ENCODE results near the gene P4HA3.

Gene P4HA3

DNA sequence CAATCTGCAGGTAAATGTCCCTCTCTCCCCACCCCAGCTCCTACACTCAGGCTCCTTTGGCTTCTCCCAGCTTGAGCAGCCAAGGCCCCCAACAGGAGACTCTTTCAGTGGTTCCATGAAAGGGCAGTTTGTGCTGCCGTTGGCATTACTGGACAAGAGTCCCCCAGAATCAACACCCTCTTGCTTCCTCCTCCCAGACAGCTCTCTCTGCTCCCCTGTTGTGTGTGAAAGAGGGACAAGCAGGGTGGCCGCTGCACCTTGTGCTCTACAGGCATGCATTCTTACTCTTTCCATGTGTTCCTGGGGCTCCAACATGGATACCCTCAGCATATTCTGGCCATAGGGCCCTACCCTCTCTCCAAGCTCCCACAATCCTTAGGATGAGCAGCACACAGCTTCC, 48.7 kb downstream of the P4HA3 start:
- no peak for DNase-seq

DNA sequence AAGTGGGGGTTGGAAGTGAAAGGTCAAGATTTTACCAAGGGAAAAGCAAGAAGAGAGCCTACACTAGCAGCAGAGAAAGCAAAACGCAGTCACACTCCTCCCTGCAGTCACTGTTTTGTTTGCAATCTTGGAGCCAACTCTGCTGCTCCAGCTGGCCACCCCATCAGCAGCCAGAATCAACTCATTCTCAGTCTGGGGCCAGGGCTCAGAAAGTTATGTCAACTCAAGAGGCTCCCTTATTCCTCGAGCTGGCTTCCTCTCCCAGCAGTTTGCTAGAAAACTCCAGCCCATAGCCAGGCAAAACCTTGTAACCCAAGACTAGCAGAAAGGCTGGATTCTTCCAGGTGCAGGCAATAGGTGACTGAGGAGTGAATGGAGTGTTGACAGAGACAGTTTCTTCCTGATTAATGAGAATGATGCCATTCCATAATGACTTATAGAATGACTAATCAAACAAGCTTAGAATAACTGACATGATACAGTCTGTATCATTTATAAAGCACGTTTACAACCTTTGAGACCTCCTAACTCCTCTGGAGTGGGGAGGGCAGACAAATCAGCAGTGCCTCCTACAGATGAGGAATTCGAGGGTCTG, 53.4 kb downstream of the P4HA3 start:
- peak; percentile 89 for DNase-seq

DNA sequence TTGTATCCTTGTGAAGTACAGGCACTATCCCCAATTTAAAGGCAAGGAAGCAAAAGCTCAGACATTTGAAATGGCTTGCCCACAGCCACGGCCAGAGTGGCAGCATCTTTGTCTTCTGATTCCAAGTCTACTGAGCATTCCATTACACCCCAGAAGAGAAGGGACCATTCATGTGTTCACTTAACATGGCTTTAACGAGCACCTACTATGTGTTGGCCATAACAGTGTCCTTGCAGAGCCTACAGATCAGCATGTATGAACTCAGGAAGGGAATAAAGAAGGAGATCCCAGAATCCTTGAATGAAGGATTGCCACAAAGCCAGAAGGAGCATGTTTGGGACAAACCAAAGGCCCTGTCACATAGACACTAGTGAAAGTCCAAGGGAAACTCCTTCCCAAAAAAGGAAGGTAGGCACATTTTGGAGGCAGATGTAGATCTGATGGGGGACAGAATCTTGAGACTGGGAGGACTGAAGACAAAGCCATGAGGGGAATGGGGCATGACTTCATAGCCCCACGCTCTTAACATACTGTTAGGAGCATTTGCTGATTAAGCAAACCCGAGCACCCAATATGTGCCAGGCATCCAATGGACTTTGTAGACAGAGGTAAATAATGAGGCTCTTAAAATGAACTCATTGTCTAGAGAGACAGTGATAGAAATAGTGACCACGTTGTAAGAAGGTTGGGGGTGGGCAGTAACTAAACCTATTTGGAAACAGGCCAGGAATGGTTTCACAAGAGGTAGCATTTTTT, 54.9 kb downstream of the P4HA3 start:
- DNase-seq, result no peak

DNA sequence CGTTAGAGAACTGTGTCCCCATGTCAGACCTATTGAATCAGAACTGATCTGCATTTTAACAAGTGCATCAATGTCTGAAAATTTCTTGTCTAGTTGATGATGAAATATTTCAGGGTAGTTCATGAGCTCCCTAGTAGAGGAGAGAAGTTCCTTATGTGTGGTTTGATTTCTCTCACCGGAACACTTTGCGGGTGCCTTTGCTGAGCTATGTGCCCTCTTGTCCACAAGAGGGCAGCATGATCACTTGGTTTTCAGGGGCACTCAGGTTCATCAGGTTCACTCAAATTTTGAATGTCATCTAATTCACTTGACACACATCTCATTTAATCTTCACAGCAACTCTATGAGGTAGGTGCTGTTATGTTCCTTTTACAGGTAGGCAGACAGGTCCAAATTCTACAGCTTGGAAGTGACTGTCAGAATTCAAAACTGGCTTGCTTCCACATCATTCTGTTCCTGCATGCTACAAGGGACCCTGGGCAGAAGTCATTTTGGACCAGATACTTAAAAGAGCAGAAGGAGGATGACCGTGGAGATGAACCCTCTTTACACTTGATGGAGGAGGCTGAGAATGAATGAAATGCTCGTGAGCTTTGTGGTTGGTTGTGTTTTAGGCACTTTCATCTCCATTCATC, 55.6 kb downstream of the P4HA3 start:
- peak; percentile 70 for DNase-seq

DNA sequence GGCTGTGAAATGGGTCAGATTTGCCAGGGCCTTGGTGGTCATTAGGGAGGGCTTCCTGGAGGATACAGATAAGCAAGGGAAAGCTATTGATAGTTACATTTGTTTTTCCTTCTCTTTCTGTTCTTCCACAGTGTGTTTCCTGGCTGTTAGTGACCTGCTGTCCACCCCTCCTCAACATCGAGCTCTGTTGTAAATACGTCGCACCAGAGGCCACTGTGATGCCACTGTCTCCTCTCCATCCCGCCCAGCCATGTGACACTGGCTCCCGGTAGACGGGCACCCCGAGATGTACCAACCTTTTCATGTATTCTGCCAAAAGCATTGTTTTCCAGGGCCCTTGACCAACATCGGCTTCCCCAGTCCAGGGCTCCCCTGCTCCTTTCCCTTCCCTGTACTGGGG, 58.1 kb downstream of the P4HA3 start:
- DNase-seq, result no peak

DNA sequence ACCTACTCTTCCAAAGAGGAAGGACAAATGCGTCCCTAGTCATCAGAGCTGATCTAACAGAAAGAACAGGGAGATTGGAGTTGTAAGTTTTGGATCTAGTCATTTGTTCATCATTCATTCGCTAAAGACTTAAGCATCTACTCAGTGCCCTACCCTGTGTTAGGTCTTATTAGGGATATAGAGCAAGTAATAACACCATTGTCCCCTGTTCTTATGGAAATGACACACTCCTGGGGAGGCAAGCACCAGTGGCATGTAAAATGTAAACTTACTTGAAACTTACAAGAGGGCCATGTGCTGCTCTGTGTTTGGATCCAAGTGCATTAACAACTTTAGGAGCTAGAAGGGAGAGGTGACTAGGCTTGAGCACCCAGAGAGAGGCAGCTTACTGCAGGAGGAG, 61.9 kb downstream of the P4HA3 start:
- DNase-seq, result no peak

DNA sequence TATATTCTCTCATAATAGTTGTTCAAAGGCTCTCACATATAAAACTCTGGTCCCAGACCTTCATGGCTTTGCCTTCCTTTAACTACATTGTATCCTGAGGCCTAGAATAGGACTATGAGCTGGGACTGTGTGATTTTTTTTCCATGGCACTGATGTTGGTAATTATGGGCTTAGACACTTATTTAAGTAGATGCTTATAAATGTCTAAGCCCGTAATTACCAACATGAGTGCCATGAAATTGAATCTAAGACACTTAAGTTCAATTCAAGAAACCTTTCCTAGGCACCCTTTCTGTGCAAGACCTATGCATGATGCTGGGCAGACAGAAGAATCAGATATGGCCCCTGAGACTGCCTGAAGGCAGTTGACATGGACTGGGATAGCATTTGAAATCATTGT, 63.0 kb downstream of the P4HA3 start:
- no peak for DNase-seq

DNA sequence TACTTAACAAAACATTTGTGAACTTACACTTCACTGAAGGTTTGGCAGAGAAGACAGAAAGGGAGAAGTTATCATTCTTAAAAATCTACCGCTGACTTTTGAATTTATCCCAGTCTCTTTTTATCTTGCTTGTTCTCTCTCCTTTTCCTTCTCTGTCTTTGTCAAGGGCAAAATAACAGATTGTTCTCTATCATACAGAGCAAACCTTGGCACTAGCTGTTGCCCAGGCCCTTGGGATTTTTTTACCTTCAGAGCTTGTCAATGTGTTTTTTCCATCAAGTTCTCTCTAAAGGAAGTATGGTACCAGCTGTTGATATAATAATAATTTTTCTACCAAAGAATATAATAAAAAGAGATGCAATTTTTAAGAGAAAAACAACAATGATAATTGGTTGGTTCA, 73.2 kb downstream of the P4HA3 start:
- no peak for DNase-seq

DNA sequence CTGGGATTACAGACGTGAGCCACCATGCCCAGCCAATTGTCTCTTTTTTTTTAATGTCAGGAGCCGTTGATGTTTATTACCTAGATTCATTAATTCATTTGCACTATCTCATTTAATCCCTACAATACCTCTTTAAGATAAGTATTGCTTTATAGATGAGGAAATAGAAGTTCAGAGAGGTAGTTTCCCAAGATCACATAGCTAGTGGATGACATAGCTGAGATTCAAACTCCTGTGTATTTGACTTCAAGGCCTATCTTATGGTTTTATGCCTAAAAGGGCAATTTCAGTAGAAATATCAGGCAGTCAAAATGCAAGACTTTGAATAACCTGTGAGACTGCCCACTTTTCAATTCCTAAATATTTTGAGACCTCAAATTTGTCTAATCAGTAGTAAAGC, 73.9 kb downstream of the P4HA3 start:
- DNase-seq, result no peak

DNA sequence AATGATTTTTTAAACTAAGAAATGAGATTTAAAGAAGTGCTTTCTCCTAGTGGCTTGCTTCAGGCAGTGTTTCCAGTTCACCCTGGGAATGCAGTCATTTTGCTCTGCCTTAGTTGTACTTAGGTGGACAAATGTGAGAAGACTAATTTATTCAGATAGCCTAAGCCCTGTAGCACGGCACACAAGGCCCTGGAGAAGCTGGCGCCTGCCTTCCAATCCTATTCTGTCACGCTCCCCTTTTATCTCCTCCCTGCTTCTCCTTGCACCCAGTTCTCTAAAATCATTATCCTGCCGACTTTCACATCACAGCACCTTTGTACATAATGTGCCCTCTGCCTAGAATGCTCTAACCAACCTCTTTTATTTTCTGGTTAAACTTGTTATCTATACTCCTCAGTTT, 76.3 kb downstream of the P4HA3 start:
- DNase-seq, result no peak

DNA sequence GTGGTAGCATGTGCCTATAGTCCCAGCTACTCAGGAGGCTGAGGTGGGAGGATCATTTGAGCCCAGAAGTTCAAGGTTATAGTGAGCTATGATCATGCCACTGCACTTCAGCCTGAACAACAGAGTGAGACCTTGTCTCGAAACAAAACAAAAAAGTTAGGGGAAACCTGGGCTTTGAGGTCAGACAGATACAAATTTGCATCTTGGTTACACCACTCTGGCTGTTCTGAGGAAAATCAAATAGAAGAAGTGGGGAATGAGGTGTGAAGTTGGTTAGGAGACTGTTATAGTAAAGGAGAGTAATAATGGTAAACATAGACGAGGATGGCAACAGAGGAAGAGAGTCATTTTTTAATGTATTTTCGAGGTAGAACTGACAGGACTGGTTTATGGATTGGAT, 77.8 kb downstream of the P4HA3 start:
- no peak for DNase-seq

DNA sequence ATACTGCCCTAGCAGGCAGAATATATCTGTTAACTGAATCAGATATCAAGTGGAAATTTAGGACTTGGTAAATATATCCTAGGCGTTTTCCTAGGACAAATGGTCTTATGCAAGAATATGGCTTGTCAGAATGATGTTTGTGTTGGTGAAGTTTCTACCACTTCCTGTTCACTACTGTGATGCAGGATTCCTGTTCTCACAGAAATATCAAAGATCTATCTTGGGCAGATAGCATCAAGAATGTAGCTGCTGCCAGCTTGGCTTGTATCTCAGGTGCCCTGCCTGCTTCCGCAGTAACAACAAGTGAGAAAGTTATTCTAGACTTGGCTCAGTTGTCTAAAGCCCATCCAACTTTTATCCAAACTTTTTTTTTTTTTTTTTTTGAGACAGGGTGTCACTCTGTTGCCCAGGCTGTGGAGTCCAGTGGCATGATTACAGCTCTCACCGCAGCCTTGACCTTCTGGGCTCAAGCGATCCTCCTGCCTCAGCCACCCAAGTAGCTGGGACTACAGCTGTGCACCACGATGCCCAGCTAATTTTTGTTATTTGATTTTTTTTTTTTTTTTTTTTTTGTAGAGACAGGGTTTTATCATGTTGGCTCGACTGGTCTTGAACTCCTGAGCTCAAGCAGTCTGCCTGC, 79.0 kb downstream of the P4HA3 start:
- no peak for DNase-seq

DNA sequence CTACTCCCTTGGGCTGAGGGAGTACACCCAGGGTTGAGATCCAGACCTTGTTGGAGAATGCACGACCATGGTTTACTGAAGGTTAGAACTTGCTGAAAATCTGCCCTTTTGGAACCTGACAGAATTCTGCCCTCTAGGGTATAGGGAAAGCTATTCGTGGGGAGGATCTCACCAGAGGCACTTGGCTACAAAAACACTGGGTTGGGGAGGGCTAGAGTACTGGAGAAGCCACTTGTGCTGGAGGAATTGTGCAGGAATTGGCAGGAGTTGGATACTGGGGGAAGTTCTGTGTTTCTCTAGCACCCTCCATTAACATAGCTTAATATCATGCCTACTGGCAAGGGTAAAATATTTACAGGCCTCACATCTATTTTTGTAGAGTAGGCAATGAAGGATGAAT, 84.5 kb downstream of the P4HA3 start:
- no peak for DNase-seq

DNA sequence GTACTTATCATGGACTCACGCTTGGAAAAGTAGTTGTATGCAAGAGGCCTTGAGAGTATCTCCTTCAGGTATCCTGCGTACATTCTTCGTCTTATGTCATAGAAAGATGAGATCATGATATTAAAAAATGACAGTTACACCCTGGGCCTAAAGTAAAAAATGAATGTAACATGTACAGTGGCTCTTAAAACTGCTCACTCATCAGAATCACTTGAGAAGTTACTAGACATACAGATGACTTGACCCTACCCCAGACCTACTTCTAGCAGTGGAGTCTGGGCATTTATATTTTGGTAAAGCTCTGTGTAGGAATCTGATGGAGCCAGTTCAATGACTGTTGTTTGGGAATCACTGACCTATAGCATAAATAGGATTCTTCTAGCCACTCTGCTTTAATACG, 85.9 kb downstream of the P4HA3 start:
- DNase-seq, result no peak

DNA sequence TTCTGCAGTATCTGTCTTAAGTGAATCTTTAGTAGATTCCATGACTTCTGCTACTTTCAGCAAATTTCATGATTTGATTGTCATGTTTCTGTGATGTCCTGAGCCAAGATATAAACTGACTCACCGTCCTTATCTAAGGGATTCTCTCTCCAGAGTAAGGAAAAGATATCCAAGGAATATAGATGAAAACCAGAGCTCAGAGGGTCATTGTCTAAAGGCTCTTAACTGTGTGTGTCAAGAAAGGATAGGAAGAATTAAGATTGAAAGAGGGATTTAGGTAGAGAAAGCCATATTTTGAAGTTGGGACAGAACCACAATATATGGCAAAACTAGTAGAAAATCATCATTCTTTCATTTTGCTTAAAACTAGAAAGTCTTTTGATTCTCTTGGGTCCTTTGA, 89.6 kb downstream of the P4HA3 start:
- no peak for DNase-seq

DNA sequence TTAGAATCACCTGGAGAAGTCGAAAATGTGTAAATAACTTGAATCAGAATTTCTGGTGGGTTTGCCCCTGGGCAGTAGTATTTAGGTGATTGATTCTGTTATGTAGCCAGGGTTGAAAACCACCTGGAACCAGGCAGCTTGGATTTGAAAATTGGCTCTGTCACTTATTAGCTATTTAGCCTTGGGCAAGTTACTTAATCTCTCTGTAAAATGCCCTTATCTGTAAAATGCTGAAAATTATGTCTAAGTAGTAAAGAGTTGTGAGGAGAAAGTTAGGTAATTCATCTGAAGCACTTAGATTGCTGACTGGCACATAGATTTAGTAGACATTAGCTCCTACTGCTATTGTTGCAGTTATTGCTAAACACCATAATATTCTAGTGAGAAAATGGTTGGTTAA, 91.1 kb downstream of the P4HA3 start:
- no peak for DNase-seq

Measured in femur (tissue), 1 donor.